ENCODE data around the gene SDHAF2.
"Not testable (repeated sequence)": the region's sequence is repeated elsewhere in the genome, so short reads cannot be mapped to it uniquely, and the experiment has no call there.

The SDHAF2 gene

DNA sequence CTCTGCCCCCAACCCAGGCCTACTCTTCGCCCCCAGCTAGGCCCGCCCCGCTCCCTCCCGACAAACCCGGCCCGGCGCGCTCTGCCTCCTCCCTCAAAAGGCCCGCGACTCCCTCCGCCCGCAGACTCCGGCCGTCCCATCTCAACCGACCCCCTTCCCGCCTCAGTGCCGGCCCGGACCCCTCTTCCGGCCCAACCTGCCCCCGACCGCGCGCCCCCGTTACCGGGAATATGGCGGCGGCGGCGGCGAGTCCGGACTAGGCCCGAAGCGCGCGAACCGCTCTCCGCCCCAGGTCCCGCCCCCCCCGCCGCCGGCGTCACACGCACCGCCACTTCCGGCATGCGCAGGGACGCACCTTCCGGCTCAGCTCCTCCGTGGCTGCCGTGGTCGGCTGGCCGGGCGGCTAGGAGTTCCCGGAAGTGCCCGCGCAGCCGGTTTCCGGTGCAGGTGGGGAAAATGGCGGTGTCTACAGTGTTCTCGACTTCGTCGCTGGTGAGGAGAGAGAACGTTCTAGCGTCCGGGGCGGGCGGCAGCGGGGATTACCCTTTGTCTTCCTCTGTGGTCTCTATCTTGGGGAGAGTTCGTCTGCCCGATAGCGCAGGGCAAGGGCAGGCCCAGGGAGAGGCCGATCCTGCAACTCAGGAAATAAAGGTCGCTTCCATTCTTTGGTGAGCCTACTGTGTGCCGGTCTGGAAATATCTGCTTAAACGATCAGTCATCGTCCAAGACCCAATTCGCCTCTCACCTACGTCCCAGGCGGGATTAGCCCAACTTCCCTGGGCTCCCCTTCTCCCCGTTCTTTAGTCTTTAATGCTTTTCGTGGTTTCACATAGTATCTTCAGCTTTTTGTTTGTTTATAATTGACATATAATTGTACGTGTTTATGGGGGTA lies at the start of gene SDHAF2, which contains the start of gene CPSF7:
TSS of gene SDHAF2 (plus strand) at position 434 of the 892 bp plus-strand sequence. CDS start at position 457, 23 bp downstream.
TSS of gene CPSF7 (minus strand) at position 285 of the 892 bp plus-strand sequence. CDS start 740 bp downstream, outside the sequence.
- H3K4me3 Mint-ChIP-seq = peak within 1 kb of the TSS; percentile 97
- peak within 1 kb of the TSS; percentile 99 for H3K27ac Mint-ChIP-seq
- peaks cover 68% of the 10 kb centered on the region for H3K4me1 Mint-ChIP-seq (ENCODE audit: low read depth)
- peak; percentile 99 for DNase-seq
- peaks cover 78% of the 10 kb centered on the region for H3K36me3 Mint-ChIP-seq (ENCODE audit: low read depth)
- H3K27me3 Mint-ChIP-seq = no peaks in the 10 kb centered on the region
- no peaks in the 10 kb centered on the region for H3K9me3 Mint-ChIP-seq

DNA sequence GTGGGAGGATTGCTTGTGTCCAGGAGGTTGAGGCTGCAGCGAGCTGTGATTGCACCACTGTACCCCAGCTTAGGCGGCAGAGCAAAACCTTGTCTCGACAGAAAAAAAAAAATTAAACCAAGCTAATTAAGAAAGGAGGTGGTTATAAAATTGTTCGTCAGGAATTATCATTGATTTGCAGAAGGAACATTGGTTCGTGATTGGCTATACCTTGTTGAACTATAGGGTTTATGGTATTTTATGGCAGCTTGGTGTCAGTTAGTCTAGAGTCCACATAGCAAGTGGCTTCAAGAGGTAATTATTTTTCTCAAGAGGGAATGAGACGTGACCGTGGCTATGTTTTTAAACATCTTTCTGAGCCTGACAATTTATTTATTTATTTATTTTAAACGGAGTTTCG lies 49.0 kb upstream of the SDHAF2 start:
- no peaks in the 10 kb centered on the region for H3K27me3 Mint-ChIP-seq
- no peak overlapping the region for H3K4me3 Mint-ChIP-seq
- peaks cover 19% of the 10 kb centered on the region for H3K36me3 Mint-ChIP-seq (ENCODE audit: low read depth)
- DNase-seq = no peak
- no peaks in the 10 kb centered on the region for H3K9me3 Mint-ChIP-seq
- no peak overlapping the region for H3K27ac Mint-ChIP-seq
- peaks cover 8% of the 10 kb centered on the region for H3K4me1 Mint-ChIP-seq (ENCODE audit: low read depth)

DNA sequence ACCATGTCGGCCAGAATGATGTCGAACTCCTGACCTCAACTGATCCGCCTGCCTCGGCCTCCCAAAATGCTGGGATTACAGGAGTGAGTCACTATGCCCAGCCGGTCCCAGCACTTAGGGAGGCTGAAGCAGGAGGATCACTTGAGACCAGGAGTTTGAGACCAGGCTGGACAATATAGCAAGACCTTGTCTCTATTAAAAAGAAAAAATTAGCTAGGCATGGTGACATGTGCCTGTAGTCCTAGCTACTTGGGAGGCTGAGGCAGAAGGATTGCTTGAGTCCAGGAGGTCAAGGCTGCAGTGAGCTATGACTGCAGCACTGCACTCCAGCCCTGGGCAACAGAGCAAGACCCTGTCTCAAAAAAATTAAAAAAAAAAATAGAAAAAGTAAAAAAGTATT lies 46.1 kb upstream of the SDHAF2 start:
- H3K4me3 Mint-ChIP-seq; H3K36me3 Mint-ChIP-seq (ENCODE audit: low read depth); H3K27me3 Mint-ChIP-seq; DNase-seq; H3K27ac Mint-ChIP-seq; H3K9me3 Mint-ChIP-seq; H3K4me1 Mint-ChIP-seq (ENCODE audit: low read depth): not testable (repeated sequence)

DNA sequence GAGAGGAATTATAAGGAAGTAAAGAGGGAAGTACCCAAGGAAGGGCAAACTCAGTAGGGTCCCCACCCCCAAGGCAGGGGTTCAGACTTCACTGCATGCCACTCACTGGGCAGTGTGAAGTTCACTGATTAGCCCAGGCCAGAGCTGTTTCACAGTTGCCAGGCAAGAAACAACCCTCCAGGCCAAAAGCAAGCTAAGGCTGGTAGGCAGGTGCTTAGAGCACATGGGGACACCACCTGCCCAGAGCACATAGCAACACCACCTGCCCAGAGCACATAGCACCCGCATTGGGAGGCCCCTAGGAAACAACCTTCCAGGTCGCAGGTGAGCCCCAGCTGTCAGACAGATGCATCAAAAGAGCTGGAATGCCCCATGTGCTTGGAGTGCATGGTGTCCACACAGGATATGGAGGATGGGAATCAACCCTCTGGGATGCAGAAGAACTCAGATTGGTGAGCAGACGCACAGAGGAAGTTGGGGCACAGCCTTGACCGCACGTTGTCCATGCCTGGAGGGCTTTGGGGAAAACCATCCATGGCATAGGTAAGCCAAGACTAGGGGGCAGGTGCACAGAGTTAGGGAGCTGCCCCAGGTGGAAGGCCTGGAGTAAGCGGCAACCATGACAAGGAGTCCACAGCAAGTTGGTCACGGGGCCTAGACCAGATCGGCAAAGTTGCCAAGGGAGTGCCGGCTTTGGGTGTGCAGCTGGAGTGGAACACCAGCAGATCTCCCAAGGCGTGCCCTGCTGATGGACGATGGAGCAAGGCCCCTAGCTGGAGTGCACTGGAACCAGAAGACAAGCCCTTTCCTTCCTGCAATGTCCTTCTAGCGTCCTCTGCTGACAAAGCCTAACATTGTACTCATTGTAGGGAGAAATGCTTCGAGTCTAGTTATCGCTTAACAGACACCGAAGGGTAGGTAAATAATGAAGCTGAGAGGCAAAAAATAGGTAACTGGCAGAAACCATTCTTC lies 45.4 kb upstream of the SDHAF2 start:
- no peaks in the 10 kb centered on the region for H3K27me3 Mint-ChIP-seq
- H3K27ac Mint-ChIP-seq = no peak overlapping the region
- H3K4me3 Mint-ChIP-seq = no peak overlapping the region
- no peaks in the 10 kb centered on the region for H3K9me3 Mint-ChIP-seq
- peaks cover 2% of the 10 kb centered on the region for H3K36me3 Mint-ChIP-seq (ENCODE audit: low read depth)
- no peak for DNase-seq
- H3K4me1 Mint-ChIP-seq (ENCODE audit: low read depth) = peaks cover 8% of the 10 kb centered on the region

DNA sequence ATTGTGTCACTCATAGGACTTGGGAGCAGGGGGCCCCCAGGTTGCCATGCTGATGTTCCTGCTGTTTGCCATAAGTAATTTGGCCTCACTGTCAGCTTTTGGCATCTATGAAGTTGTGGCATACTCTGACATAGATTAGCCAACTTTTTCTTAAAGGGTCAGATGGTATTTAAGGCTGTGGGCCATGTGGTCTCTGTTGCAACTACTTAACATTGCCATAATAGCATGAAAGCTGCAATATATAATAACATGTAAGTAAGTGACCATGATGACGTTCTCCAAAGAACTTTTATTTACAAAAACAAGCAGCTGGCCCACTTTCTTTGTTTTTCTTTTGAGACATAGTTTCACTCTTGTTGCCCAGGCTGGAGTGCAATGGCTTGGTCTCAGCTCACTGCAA lies 39.8 kb upstream of the SDHAF2 start:
- Mint-ChIP-seq H3K36me3 (ENCODE audit: low read depth) (peaks cover 19% of the 10 kb centered on the region), H3K27ac (no peak overlapping the region), H3K27me3 (no peaks in the 10 kb centered on the region), H3K9me3 (no peaks in the 10 kb centered on the region), H3K4me1 (ENCODE audit: low read depth) (peaks cover 36% of the 10 kb centered on the region), H3K4me3 (no peak overlapping the region)
- DNase-seq = no peak

DNA sequence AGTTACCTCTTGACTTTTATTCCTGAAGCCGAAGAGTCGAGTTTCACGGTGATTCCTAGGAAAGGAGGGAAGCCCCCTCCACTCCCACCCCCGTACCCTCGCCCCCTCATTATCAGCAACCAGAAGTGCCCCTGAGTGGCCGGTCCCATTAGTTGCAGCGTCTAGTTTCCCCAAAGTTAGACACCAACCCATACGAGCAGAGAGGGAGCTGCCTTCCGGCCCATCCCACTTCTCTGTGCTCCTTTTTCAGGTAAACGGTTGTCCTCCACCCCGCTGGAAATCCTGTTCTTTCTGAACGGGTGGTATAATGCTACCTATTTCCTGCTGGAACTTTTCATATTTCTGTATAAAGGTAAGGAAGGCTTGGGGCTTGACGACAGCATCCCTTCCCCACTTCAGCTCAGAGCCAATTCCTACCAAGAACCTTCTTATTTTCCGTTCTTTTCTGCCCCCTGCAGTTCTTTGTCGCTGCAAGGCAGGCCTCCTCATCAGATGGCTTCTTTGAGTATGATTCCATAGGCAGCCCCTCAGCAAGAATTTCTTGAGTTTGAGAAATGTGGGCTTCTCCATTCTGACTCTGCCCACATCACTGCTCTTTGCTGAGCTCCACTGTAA lies 36.8 kb upstream of the SDHAF2 start:
- Mint-ChIP-seq H3K27me3 (no peaks in the 10 kb centered on the region), H3K9me3 (no peaks in the 10 kb centered on the region), H3K36me3 (ENCODE audit: low read depth) (peaks cover 36% of the 10 kb centered on the region), H3K27ac (peak overlapping the region; percentile 94), H3K4me3 (peak overlapping the region; percentile 84), H3K4me1 (ENCODE audit: low read depth) (peaks cover 29% of the 10 kb centered on the region)
- no peak for DNase-seq

DNA sequence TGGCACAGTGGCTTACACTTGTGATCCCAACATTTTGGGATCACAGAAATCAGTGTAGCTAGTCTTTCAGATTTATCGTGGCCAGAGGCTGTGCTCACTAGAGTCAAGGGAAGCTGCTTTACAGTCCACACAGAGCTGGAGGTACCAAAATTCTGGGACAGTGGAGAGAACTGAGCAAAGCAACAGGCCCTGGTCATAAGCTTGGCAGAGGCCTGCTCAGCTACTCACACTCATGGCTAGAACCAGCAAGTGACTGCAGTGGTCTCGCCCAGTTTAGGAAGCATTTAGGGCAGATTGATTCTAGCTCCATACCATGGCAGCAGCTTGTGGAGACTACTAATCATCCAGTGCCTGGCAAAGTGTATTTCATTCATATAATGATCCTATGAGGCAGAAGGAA lies 28.8 kb upstream of the SDHAF2 start:
- peak overlapping the region; percentile 24 for H3K27ac Mint-ChIP-seq
- H3K4me3 Mint-ChIP-seq = no peak overlapping the region
- no peaks in the 10 kb centered on the region for H3K9me3 Mint-ChIP-seq
- DNase-seq = no peak
- H3K27me3 Mint-ChIP-seq = no peaks in the 10 kb centered on the region
- no peaks in the 10 kb centered on the region for H3K4me1 Mint-ChIP-seq (ENCODE audit: low read depth)
- H3K36me3 Mint-ChIP-seq (ENCODE audit: low read depth) = peaks cover 82% of the 10 kb centered on the region

DNA sequence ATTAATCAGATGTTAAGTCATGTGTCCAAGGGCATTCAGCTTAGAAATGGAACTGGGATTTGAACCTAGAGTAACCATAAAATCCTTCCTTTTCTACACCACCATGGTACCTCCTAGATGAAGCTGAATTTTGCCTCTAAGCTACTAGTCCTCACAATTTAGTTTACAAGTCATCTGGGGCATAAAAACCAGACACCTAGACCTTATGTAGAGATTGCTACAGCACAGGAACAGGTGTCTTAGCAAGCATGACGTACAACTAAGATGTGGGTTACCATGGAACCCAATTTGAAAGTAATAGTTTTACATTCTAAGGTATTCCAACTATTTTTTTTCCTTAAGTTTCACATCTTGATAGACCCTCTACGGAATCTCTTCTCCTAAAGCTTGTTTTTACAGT lies 28.4 kb upstream of the SDHAF2 start:
- peak overlapping the region; percentile 56 for H3K27ac Mint-ChIP-seq
- H3K9me3 Mint-ChIP-seq = no peaks in the 10 kb centered on the region
- no peak overlapping the region for H3K4me3 Mint-ChIP-seq
- no peaks in the 10 kb centered on the region for H3K27me3 Mint-ChIP-seq
- H3K36me3 Mint-ChIP-seq (ENCODE audit: low read depth) = peaks cover 86% of the 10 kb centered on the region
- DNase-seq = no peak
- H3K4me1 Mint-ChIP-seq (ENCODE audit: low read depth) = no peaks in the 10 kb centered on the region

DNA sequence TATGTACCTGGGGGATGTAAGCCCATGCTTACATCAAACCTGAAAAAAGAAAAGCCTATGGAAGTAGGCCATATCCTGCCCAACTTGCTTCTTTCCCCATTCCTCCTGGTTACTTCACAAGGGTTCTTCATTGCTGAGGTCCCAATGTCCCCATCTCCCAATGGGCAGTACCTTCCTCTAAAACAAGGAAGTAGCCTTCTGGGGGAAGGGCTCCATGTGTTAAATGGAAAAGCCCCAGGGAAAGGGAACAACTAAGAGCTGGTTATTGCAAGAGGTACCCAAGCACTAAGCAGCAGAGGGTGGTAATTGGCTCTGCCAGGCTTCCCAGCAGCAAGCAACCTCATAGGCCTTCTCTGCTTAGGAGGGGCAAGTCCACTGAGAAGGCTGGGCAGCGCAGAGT lies 26.3 kb upstream of the SDHAF2 start:
- peak overlapping the region; percentile 81 for H3K27ac Mint-ChIP-seq
- no peak for DNase-seq
- H3K9me3 Mint-ChIP-seq = no peaks in the 10 kb centered on the region
- H3K36me3 Mint-ChIP-seq (ENCODE audit: low read depth) = peaks cover 95% of the 10 kb centered on the region
- H3K4me1 Mint-ChIP-seq (ENCODE audit: low read depth) = no peaks in the 10 kb centered on the region
- H3K4me3 Mint-ChIP-seq = no peak overlapping the region
- H3K27me3 Mint-ChIP-seq = no peaks in the 10 kb centered on the region

DNA sequence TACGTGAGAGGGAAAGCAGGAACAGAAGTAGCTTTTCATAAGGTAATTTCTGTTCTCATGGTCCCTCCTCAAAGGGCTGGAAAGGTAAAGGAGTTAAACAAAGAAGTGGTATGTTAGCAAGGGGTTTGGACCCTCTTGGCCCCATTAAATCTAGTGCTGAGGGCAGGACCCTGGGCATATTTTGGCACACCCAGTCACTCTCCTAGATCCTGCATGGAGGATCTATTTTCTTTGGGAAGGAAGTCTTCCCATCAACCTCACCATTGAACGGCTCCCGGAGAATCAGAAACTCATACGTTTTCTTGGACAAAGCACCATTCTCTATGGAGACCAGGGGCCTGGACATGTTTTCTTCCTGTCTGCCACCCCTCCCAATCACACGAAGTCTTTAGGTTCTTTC lies 25.8 kb upstream of the SDHAF2 start:
- Mint-ChIP-seq H3K36me3 (ENCODE audit: low read depth) (peaks cover 95% of the 10 kb centered on the region), H3K27me3 (no peaks in the 10 kb centered on the region), H3K4me3 (no peak overlapping the region), H3K9me3 (no peaks in the 10 kb centered on the region), H3K27ac (peak overlapping the region; percentile 81), H3K4me1 (ENCODE audit: low read depth) (no peaks in the 10 kb centered on the region)
- DNase-seq = no peak

DNA sequence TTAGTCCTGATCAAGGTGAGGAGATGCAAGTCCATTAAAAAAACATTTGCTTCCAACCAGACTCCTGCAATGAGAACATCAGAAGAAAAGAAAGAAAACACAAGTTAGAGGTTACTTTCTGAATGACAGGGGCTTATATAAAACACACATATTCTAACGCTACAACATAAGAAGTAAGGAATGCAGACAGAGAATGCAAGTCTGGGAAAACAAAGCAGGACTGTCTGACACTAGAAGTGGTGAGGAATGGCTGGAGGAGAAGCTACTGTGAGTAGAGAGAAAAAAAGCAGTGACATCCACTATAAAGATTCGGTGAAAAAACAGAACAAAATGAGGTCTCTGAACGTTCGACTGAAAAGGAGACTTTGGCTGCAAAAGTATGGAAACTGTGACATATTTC lies 25.3 kb upstream of the SDHAF2 start:
- H3K4me3 Mint-ChIP-seq = no peak overlapping the region
- H3K36me3 Mint-ChIP-seq (ENCODE audit: low read depth) = peaks cover 98% of the 10 kb centered on the region
- H3K27me3 Mint-ChIP-seq = no peaks in the 10 kb centered on the region
- H3K4me1 Mint-ChIP-seq (ENCODE audit: low read depth) = no peaks in the 10 kb centered on the region
- H3K27ac Mint-ChIP-seq = peak overlapping the region; percentile 81
- no peak for DNase-seq
- no peaks in the 10 kb centered on the region for H3K9me3 Mint-ChIP-seq

DNA sequence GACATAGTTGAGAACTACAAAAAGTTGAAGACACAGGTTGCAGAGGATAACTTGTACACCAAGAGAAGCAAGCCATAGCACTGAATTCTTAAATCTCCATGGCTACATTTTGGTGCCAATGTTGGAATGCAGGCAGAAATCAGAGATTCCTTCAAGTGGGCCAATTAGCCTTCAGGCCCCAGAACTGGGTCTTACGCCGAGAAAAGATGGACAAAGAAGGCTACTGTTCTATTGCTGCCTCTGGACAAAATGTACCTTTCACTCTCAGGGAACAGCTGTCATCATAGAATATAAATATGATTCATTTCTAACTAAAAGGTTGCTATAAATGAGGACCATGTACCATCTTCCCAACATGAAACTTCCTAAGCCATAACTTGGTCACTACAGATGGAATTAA lies 23.9 kb upstream of the SDHAF2 start:
- no peaks in the 10 kb centered on the region for H3K9me3 Mint-ChIP-seq
- H3K27me3 Mint-ChIP-seq = no peaks in the 10 kb centered on the region
- H3K27ac Mint-ChIP-seq = peak overlapping the region; percentile 37
- no peak for DNase-seq
- peaks cover 99% of the 10 kb centered on the region for H3K36me3 Mint-ChIP-seq (ENCODE audit: low read depth)
- H3K4me3 Mint-ChIP-seq = no peak overlapping the region
- no peaks in the 10 kb centered on the region for H3K4me1 Mint-ChIP-seq (ENCODE audit: low read depth)

DNA sequence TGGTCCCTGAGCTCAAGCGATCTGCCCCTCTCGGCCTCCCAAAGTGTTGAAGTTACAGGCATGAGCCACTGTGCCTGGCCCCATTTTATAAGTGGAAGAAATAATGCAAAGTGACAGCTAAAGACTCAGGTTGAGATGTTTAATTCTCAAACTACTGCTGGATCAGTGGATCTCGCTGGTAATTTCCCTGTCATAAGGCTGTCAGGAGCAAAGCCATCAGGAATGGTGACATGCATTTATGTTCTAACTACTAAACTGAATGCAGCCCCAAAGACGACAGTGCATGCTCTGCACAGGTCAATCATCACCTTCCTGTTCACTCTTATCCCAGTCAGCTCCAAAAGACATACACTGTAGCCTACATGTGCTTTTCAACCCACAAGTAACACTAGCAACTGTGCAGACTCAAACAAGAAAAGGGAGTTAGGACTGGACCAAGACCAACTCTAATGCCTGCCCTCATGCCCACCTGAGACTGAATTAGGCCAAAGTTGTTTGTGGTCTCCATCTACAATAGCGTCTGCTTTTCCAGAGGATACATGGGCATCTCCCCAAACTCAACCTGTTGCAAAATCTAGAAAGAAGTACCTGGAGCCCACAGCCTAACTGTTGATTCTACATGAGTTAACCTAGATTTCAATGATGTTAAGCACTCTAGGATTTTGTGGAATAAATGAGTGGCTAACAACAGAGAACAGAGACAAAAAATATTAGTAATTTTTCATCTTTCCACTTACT lies 22.8 kb upstream of the SDHAF2 start:
- H3K4me3 Mint-ChIP-seq = no peak overlapping the region
- peaks cover 100% of the 10 kb centered on the region for H3K36me3 Mint-ChIP-seq (ENCODE audit: low read depth)
- no peak for DNase-seq
- H3K27ac Mint-ChIP-seq = peak overlapping the region; percentile 48
- no peaks in the 10 kb centered on the region for H3K9me3 Mint-ChIP-seq
- peaks cover 2% of the 10 kb centered on the region for H3K4me1 Mint-ChIP-seq (ENCODE audit: low read depth)
- H3K27me3 Mint-ChIP-seq = no peaks in the 10 kb centered on the region

DNA sequence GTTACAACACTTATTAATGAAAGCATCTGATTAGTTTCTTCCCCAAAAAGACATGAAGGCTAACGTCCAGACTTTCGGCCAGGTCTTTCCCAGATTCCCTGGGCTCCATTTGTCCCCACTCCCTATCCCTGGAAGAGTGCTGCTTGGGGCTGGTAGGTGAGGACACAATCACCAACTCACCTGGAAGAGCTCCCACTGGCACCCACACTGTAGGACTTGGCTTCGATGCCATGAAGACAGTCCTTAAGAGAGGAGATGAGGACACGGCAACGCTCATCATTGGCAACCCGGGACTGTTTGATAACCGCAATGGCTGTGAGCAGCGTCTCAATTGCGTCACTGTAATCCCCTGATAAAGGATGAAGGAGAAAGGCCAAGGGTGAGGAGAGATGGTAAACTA lies 18.3 kb upstream of the SDHAF2 start:
- Mint-ChIP-seq H3K27ac (peak overlapping the region; percentile 73), H3K4me3 (no peak overlapping the region), H3K27me3 (no peaks in the 10 kb centered on the region)

More for the DNA sequence above, 18.3 kb upstream of the SDHAF2 start:
- DNase-seq = no peak
- Mint-ChIP-seq H3K4me1 (ENCODE audit: low read depth) (peaks cover 14% of the 10 kb centered on the region), H3K36me3 (ENCODE audit: low read depth) (peaks cover 98% of the 10 kb centered on the region), H3K9me3 (no peaks in the 10 kb centered on the region)
